ENCODE data around the gene HEXA.
A peak's percentile ranks its signal among the peaks of the same experiment; 100 is the strongest.

Gene HEXA

DNA sequence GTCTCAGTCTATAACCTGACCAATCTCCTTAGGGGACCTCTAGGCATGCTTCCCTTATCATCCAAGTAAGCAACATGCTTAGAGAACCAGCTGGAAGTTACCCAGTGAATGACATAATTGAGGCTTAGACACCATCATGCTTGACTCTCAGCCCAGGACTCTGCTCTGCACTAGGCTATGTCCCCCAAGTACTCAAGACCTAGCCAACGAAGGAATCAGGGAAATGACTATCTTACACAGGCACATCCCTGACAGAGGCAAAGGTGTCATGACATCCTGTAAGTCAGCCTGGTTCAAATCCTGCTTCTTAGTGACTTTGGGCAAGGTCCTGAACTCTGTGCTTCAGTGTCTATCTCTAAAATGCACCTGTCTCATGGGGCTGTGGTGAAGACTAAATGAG, 31.2 kb downstream of the HEXA start:
- H3K27ac ChIP-seq, result no peak overlapping the region
- H3K27me3 ChIP-seq (ENCODE audit: insufficient read depth, low read depth), result no peaks in the 10 kb centered on the region
- H3K9ac ChIP-seq, result no peak overlapping the region
- no peak overlapping the region for H2AFZ ChIP-seq (ENCODE audit: low read depth)
- H3K79me2 ChIP-seq (ENCODE audit: insufficient read depth, low read depth), result no peaks in the 10 kb centered on the region
- H4K20me1 ChIP-seq (ENCODE audit: insufficient read depth), result no peaks in the 10 kb centered on the region
- TF ChIP-seq, protein P1, sequence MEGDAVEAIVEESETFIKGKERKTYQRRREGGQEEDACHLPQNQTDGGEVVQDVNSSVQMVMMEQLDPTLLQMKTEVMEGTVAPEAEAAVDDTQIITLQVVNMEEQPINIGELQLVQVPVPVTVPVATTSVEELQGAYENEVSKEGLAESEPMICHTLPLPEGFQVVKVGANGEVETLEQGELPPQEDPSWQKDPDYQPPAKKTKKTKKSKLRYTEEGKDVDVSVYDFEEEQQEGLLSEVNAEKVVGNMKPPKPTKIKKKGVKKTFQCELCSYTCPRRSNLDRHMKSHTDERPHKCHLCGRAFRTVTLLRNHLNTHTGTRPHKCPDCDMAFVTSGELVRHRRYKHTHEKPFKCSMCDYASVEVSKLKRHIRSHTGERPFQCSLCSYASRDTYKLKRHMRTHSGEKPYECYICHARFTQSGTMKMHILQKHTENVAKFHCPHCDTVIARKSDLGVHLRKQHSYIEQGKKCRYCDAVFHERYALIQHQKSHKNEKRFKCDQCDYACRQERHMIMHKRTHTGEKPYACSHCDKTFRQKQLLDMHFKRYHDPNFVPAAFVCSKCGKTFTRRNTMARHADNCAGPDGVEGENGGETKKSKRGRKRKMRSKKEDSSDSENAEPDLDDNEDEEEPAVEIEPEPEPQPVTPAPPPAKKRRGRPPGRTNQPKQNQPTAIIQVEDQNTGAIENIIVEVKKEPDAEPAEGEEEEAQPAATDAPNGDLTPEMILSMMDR (conservative IDR thresholded peaks at IDR 0.05; ENCODE audit: low read depth, low read length), result no peak
- H3K4me2 ChIP-seq, result no peak overlapping the region
- H3K4me3 ChIP-seq (IDR thresholded peaks at IDR 0.05; ENCODE audit: insufficient read depth, low read depth, low read length), result no peak overlapping the region
- no peaks in the 10 kb centered on the region for H3K36me3 ChIP-seq (ENCODE audit: insufficient read depth)
- no peaks in the 10 kb centered on the region for H3K4me1 ChIP-seq (ENCODE audit: low read depth, poor library complexity, severe bottlenecking)

DNA sequence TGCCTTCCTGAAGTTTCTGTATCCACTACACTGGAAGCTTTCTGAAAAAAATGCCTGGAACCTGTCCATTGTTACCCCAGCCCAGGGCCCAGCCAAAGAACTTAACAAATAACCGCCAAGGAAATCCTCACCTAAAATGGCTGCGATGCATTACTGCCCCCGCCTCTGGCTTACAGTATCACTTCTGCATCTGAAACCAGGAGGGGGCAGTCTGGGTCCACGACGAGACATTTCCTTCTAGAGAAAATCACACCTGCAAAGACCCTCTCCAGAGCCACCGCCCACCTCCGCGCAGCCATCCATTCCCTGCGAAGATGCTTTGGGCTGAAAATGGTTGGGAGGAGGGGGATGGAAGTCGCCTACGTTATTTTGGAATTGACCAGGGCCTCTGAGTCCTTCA, 33.4 kb downstream of the HEXA start:
- H3K4me3 ChIP-seq (IDR thresholded peaks at IDR 0.05; ENCODE audit: insufficient read depth, low read depth, low read length), result no peak overlapping the region
- no peaks in the 10 kb centered on the region for H3K27me3 ChIP-seq (ENCODE audit: insufficient read depth, low read depth)
- TF ChIP-seq, protein P1 (conservative IDR thresholded peaks at IDR 0.05; ENCODE audit: low read depth, low read length), result 0 out of 2 replicates have a peak, but pooled peaks have one; percentile 14
- no peaks in the 10 kb centered on the region for H3K79me2 ChIP-seq (ENCODE audit: insufficient read depth, low read depth)
- H3K4me1 ChIP-seq (ENCODE audit: low read depth, poor library complexity, severe bottlenecking), result no peaks in the 10 kb centered on the region
- H3K36me3 ChIP-seq (ENCODE audit: insufficient read depth), result no peaks in the 10 kb centered on the region
- no peak overlapping the region for H3K27ac ChIP-seq
- H3K4me2 ChIP-seq, result no peak overlapping the region
- no peak overlapping the region for H3K9ac ChIP-seq
- H4K20me1 ChIP-seq (ENCODE audit: insufficient read depth), result no peaks in the 10 kb centered on the region
- no peak overlapping the region for H2AFZ ChIP-seq (ENCODE audit: low read depth)

DNA sequence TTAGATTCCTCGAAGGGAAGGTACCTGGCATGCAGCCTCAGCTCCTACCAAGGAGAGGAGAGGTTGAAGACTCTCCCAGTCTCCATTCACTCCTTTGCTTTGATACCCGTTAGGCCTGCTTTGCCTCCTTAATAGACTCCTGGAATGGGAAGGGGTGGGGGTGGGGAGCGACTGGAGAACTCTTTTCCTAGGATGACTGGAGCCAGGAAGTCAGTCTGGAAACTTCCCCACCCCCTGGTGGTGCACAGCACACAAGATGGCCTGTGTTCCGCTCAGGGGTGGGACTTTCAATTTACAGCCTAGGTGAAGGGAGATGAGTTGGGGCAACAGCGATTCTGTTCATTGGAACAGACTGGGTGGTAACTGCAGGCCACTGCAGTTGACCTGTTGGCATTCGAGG, 34.5 kb downstream of the HEXA start:
- TF ChIP-seq, protein P1 (conservative IDR thresholded peaks at IDR 0.05; ENCODE audit: low read depth, low read length), result no peak
- Histone ChIP-seq H2AFZ (ENCODE audit: low read depth) (no peak overlapping the region), H3K4me3 (IDR thresholded peaks at IDR 0.05; ENCODE audit: insufficient read depth, low read depth, low read length) (no peak overlapping the region), H3K4me2 (no peak overlapping the region), H3K36me3 (ENCODE audit: insufficient read depth) (no peaks in the 10 kb centered on the region), H3K4me1 (ENCODE audit: low read depth, poor library complexity, severe bottlenecking) (no peaks in the 10 kb centered on the region), H3K27ac (no peak overlapping the region), H3K27me3 (ENCODE audit: insufficient read depth, low read depth) (no peaks in the 10 kb centered on the region), H4K20me1 (ENCODE audit: insufficient read depth) (no peaks in the 10 kb centered on the region), H3K9ac (no peak overlapping the region), H3K79me2 (ENCODE audit: insufficient read depth, low read depth) (no peaks in the 10 kb centered on the region)

DNA sequence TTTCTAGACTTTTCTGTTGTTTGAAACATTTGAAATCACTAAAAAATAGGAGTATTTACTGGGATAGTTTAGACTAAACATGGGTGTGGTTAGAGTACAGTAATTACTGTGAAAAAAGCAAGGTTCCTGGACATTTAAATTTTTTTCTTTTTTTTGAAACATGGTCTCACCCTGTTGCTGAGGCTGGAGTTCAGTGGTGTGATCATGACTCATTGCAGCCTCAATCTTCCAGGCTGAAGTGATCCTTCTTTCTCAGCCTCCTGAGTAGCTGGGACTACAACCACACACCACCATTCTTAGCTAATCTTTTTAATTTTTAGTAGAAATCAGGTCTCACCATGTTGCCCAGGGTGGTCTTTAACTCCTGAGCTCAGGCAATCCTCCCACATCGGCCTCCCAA, 35.4 kb downstream of the HEXA start:
- Histone ChIP-seq H3K79me2 (ENCODE audit: insufficient read depth, low read depth) (no peaks in the 10 kb centered on the region), H3K36me3 (ENCODE audit: insufficient read depth) (no peaks in the 10 kb centered on the region), H3K27me3 (ENCODE audit: insufficient read depth, low read depth) (no peaks in the 10 kb centered on the region), H3K27ac (no peak overlapping the region), H3K9ac (no peak overlapping the region), H3K4me3 (IDR thresholded peaks at IDR 0.05; ENCODE audit: insufficient read depth, low read depth, low read length) (no peak overlapping the region), H3K4me1 (ENCODE audit: low read depth, poor library complexity, severe bottlenecking) (no peaks in the 10 kb centered on the region), H3K4me2 (no peak overlapping the region), H4K20me1 (ENCODE audit: insufficient read depth) (no peaks in the 10 kb centered on the region), H2AFZ (ENCODE audit: low read depth) (no peak overlapping the region)
- TF ChIP-seq, protein P1 (conservative IDR thresholded peaks at IDR 0.05; ENCODE audit: low read depth, low read length), result no peak

Measured in KMS-11 (cell line).